Measurements from ENCODE around the gene BICRA.

DNA sequence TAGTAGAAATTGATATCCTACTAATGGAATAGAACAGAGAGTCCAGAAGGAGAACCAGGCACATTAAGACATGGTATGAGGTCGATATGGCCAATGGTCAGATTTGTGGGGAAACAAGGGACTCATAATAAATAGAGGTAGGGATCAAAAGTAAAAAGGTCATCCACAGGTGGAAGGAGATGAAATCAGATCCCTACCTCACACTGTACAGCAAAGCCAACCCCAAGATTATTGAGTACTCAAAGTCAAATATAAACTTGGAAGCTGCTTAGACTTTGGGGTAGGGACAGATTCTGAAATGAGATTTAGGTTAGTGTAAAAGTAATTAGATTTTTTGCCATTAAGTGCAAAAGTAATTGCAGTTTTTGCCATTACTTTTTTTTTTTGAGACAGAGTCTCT lies 40.7 kb downstream of the BICRA start:
- TF ChIP-seq, protein P1, sequence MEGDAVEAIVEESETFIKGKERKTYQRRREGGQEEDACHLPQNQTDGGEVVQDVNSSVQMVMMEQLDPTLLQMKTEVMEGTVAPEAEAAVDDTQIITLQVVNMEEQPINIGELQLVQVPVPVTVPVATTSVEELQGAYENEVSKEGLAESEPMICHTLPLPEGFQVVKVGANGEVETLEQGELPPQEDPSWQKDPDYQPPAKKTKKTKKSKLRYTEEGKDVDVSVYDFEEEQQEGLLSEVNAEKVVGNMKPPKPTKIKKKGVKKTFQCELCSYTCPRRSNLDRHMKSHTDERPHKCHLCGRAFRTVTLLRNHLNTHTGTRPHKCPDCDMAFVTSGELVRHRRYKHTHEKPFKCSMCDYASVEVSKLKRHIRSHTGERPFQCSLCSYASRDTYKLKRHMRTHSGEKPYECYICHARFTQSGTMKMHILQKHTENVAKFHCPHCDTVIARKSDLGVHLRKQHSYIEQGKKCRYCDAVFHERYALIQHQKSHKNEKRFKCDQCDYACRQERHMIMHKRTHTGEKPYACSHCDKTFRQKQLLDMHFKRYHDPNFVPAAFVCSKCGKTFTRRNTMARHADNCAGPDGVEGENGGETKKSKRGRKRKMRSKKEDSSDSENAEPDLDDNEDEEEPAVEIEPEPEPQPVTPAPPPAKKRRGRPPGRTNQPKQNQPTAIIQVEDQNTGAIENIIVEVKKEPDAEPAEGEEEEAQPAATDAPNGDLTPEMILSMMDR (IDR thresholded peaks at IDR 0.05) = no peak
- no peak for TF ChIP-seq EZH2 (IDR thresholded peaks at IDR 0.05)

Data from neural progenitor cell (in vitro differentiated cells).